DND-41 (cell line): Measurements from ENCODE around the gene ZFYVE1.

Experiments used
- EZH2 ChIP-seq: IDR thresholded peaks from 3 replicates; pipeline ENCODE4 v1.6.1; 2012; ENCODE audit warnings: borderline replicate concordance, low read depth, mild to moderate bottlenecking, moderate library complexity, low read length, inconsistent platforms; ENCODE audit not compliant: severe bottlenecking
- TF ChIP-seq, protein P1 (sequence below): IDR thresholded peaks from 2 replicates; pipeline ENCODE4 v1.5.1; 2012; ENCODE audit warnings: borderline replicate concordance, low read length, moderate library complexity, mild to moderate bottlenecking; ENCODE audit not compliant: poor library complexity, severe bottlenecking; ENCODE audit errors: extremely low read depth

DNA sequence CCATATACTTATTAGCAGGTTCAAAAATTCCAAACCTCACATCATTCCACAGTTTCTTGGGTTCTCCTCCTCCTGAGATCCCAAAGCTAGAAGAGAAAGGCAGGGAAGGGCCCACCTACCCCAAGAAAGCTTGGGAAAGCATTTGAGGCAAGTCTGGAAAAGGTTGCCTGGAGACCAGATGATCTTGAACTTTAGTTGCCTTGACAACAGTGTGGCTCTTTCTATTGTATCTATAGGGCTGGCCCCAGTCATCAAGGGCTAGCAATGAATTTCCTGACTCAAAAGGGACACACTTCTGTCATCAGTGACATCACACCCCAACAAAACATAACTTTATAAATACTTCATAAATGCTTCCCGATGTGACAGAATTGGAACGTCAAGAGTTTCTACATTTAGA lies 40.0 kb downstream of the ZFYVE1 start:
- TF ChIP-seq, protein P1, sequence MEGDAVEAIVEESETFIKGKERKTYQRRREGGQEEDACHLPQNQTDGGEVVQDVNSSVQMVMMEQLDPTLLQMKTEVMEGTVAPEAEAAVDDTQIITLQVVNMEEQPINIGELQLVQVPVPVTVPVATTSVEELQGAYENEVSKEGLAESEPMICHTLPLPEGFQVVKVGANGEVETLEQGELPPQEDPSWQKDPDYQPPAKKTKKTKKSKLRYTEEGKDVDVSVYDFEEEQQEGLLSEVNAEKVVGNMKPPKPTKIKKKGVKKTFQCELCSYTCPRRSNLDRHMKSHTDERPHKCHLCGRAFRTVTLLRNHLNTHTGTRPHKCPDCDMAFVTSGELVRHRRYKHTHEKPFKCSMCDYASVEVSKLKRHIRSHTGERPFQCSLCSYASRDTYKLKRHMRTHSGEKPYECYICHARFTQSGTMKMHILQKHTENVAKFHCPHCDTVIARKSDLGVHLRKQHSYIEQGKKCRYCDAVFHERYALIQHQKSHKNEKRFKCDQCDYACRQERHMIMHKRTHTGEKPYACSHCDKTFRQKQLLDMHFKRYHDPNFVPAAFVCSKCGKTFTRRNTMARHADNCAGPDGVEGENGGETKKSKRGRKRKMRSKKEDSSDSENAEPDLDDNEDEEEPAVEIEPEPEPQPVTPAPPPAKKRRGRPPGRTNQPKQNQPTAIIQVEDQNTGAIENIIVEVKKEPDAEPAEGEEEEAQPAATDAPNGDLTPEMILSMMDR = no peak
- TF ChIP-seq EZH2 = no peak
